GM18508 (cell line): ENCODE measurements around the gene MGMT.

ENCODE experiments used
- ATAC-seq: cut with Tn5 transposase; IDR thresholded peaks from one replicate; pipeline ENCODE4 v1.9.1; 2021; ENCODE audit warnings: moderate number of reproducible peaks; ENCODE audit not compliant: insufficient read depth, unreplicated experiment

MGMT gene

DNA sequence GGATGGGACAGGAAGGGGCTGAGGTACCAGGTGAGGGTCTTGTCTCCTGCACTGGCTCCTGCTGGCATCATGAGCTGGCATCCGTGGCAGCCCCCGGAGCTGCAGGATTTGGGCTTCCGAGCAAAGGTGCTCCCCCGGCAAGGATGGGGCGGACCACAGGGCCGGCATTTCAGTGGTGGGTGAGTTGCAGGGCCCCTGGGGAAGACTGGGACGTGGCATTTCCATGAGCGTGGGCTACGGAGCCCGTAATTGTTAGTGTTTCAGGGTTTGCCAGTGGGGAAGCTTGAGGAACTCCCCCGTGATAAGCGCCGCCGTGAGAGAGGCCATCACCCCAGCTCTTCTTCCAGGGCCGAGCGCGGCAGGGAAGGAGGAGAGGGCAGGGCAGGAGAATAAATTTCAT lies 235.6 kb downstream of the MGMT start:
- ATAC-seq: no peak

DNA sequence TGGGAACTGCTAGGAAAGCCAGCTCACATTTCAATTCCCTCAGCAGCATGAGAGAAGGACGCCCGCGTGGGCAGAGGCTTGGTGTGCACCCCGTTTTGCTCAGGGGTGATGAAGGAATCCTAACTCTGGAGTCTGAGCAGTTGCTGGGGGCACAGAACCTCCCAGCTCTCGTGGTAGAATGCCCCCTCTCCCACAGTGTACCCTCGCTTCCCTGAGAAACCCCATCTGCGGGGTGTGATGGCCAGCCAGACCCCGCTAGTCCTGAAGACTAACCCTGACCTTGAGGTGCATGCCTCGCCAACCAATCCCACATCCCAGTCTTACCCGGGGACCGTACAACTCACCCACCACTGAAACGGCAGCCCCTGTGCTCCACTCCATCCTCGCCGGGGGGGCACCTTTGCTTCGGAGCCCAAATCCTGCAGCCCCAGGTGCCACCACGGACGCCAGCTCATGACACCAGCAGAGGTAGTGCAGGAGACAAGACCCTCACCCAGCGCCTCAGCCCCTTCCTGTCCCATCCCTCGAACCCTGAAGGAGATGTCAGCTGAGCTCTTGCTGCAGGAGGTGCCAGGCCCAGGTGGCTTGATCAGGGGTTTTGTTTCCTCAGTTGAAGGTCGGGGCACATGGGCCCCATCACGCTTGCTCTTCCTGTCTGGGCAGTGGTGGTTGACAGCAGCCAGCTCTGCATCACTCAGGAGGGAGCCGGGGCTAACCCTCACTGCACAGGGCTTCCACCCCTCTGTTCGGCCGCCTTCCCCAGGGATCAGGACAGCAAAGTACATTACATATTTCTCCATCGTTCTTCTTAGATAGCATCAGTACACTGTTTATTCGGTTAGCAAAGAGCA lies 236.5 kb downstream of the MGMT start:
- ATAC-seq: no peak

DNA sequence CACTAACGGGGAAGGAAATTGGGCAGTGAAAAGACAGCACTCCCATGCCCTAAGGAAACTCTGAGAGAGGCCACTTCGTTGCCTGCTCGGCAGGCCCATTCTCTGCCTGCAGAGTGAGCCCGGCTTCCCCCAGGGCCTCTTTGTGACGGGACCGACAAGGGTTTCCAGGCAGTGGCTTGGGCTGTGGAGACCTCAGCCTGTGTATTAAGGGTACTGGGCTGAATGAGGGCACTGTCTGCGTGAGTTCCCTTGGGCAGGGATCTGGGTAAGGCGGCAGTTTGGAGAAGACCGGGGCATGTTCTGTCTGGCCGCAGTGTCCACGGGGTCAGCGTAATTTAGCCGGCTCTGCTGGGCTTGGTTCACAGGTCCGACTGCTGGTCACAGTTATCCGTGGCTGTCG lies 237.2 kb downstream of the MGMT start:
- ATAC-seq: no peak

DNA sequence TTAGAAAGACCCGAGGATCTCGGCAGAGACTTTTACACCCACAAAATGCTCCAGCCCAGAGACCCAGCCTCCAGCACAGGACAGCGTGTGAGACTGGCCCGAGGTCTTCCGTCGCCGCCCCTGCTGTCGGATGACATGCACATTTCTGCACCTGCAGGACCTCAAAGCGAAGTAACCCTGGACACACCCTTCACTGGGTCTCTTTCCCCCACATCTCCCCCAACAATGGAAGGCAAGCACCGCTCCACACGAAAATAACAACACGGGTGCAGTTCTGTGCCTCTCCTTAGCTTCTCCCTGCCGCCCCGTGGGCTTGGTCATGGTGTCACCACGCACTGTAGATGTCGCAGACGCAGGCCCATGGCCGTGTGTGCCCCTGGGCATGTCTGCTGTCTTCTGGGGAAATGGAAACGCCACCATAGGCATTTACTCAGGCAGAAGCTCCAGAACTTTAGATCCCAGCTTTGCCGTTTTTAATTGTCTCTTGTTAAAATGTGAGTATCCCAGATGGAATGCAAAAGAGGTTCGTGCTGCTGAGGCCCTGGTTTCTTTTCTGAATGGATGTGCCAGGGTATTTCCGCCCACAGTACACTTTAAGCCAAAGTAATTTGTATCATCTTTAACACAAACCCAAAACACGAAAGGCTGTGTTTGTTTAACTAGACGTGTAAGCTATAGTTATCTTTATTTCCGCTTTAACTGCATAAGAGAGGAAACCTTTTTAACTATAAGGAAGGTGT lies 237.9 kb downstream of the MGMT start:
- ATAC-seq: no peak

DNA sequence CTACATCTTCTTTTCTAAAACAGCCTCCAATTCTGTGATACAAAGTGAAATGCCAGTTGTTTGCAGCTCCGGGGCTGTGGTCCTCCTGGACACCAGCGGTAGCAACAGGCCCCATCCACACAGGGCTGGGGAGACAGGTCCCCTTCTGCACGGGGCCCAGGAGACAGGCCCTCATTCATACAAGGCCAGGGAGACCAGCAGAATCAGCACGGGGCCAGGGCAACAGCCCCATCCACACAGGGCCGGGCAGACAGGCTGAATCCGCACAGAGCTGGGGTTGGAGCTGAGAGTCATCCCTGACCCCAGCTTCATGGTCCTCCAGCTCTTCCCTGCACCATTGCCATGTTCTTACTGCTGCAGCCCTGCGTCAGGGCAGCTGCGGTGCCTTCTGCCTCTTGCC lies 238.6 kb downstream of the MGMT start:
- ATAC-seq: no peak

DNA sequence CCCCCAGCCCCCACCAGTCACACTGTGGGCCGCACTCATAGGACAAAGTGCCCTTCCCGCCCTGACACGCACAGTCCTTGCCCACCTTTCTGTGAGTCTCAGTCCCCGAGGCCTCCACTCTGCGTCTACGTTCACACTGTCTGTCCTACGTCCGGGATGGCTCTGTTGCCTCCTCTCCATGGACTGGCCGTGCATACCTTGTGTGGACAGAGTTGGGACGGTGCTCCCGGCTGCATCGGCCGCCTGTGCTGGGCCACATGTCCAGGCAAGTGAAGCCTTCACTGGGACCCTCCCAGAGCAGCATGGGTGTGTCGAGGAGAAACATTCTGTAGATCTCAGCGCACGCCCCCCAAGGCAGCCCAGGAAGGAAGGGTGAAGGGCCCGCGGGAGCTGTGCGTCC lies 239.0 kb downstream of the MGMT start:
- ATAC-seq: no peak

DNA sequence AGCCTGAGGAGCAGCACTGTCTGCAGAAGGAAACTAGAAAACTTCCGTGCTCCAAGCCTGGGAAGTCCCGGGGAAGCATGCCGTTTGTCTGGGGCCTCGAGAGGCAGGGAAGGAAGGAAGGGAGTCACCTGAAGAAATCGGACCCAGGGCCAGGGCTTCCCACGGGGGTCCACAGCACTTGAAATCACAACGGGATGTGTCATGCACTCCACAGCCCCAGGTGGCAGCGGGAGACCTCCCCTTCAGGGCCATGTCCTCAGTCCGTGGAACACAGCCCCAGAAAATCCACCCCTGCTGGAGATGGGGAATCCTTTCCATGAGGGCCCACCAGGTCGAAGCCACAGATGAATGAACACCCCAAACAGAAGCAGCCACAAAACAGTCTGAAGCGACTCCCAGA lies 239.5 kb downstream of the MGMT start:
- no peak for ATAC-seq

DNA sequence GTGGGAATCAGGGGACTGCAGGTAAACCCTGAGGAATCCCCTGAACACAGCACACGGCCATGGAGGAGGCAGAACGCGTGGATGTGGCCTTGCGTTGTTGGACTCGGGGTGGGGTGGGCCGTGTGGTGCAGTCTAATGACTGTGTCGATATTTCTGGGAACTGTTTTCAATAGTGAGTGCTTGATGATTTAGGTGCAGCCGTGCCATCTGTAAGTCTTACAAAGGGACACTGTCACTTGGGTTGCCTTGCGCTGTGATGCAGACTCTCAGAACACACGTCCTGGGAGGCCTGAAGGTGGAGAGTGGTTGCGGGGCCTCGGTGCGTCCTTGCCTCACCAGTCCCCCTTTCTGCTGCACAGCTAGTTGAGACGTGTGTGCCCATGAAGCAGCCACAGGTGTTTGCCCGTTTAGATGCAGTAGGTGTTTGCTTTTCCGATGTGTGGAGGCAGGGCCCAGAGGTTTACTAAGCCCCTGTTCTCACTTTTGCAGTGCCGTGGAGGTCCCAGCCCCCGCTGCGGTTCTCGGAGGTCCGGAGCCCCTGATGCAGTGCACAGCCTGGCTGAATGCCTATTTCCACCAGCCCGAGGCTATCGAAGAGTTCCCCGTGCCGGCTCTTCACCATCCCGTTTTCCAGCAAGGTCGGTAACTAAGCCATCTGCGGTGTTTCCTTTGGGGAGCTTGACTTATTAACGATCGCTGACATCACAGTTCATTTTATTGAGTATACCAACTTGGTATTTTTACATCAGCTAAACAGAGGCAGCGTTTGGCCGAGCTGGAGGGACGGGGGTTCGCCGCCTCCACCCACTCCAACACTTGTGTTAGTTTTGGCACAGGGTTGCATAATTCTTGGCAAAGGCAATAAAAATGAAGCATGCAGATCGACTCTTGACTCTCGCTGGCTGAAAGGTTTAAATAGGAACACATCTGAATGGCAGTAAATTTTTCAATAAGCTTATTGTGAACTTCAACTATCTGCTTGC lies 240.7 kb downstream of the MGMT start:
- no peak for ATAC-seq

DNA sequence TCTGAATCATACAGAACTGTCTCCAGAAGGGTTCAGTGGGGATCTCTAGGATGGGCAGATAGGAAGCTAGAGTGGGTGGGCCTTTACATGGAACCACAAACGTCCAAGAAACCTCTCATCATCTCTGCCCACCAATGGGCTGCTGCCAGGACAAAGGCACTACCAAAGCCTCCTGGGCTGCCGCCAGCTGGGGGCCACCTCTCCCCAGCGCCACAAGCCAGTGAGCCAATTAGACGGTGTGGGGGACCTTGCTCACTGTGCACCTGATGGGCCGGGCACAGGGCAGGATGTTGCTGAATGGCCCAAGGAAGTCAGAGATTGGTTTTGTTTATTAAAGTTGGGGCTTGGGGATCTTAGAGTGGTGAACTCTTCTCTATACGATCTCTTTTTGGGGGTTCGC lies 242.1 kb downstream of the MGMT start:
- no peak for ATAC-seq

DNA sequence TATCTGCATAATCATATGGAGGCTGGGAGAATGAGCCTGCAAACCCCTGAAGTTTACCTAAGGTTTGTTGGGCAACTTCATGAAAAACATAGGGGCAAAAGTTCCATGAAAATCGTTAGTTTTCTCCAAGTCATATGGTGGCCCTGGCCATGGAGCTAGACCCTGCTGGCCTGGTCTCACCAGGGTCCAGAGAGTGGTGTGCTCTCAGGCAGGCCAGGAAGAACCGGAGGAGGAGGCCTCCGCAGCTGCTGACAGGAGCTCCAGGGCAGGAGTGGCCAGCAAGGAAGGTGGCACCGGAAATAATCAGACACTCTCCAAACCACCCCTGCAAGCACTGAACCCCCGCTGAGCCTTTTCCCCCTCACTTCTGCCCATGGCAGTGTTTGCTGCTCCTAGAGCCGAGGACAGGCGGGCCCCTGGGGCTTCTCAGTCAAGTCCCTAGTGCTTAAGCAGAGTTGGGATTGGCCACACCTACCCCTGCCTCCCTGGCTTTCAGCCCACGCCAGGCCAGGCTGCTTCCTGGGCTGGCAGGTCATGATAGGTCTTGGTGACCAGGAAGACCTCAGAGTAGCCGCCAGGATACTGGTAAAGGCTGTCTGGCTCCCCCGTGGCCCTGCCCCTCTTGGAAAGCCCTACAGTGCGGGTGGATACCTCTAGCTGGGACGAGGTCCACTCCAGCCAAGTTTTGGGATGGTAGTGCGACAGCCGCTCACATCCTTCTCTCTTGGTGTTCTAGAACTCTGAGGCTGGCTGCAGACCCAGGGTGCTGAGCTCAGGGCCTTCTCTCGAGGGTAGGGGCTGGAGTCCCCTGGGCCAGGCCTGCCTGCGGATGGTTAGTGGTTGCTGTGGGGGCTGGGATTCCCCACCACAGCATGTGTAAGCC lies 242.8 kb downstream of the MGMT start:
- no peak for ATAC-seq

DNA sequence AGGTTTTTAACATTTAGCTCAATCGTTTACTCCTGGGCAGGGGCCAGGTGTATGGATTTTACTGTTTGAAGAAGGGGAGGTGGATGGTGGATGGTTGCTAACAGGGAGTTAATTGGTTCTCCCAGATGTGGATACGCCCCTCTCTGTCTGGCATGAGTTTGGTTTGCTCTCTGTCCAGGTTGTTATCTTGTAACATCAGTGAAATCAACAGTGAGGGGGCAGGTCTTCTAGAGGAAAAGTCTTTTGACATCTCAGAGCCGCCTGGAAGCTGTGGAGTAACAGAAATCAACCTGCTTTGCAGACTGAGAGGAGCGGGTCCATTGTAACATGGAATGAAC lies 243.4 kb downstream of the MGMT start:
- ATAC-seq: no peak

DNA sequence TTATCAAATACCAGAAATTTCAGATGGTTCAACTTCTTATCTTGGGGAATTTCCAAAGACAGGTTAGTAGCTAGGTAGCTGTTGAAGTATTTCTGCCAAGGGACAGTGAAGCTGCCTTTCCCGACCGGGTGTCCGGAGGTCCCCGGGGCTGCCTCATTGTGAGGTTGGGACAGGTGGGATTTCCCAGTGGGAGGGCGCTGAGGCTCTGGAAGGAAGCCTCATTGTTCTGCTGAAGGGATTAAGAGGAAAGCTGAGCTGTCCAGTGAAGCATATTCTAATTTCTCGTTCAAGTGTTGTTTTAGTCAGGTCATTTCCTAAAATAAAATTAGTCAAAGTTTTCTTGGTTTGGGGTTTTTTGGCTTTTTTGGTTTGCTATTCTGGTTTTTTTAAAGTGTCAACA lies 244.2 kb downstream of the MGMT start:
- no peak for ATAC-seq

DNA sequence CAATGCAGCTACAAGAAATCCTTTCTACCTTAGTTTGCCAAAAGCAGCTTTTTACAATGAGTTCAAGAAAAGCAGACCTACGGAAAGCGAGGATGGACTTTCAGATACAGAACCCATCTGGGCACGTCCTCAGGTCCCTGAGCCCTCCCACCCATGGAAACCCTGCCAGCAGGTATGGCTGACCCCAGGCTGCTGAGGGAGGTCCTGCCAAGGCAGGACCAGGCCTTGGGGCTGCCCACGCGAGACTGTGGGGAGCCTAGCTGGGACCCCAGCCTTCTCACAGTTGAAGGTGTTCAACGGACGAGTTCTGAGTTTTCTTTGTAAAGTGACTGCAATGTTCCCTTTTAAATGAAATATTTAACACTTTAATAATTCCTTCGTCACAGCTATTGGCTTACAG lies 245.0 kb downstream of the MGMT start:
- no peak for ATAC-seq

DNA sequence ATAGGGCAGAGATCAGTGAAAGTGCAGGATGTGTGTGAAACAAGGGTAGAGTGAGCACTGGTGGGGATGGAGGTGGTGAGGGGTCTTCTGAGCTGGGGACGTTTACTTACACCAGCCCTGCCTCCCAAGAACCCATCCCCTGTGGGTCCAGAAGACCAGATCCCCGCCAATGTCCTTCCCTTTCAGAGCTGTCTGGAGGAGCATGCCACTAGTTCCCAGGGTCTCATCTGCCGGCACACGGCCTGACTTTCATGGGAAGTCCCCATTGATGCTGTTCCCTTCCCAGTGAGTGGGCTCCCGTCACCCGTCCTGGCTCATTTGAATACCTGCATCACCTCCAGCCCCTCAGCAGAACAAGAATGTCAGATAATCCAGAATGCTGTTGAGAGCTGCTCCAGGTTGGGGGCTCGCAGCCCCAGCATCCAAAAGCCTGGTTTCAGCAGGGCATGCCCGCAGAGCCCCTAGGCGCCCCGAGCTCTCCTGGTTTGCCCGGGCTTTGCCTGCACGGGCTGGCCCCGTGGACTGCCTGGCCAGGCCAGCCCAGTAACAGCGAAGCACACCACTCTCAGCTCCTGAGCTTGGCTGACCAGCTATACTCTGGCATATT lies 246.7 kb downstream of the MGMT start:
- ATAC-seq: no peak

DNA sequence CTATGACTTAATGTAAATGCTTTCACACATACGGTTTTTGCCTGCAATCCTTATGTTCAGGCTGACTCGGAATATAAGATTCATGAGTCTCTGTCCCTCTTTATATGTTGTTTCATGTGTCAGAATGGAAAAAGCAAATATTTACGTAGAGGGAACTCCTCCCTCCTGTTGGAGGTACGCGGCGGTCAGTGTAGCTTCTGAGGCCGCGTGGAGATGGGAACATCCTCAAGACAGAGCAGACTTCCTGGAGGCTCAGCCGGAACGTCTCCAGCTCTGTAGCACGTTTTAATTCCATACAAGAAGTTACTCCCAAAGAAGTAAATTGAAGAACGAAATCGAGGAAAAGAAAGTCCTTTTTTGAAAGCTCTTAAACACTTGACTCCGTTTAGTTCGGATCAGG lies 248.8 kb downstream of the MGMT start:
- ATAC-seq: no peak

DNA sequence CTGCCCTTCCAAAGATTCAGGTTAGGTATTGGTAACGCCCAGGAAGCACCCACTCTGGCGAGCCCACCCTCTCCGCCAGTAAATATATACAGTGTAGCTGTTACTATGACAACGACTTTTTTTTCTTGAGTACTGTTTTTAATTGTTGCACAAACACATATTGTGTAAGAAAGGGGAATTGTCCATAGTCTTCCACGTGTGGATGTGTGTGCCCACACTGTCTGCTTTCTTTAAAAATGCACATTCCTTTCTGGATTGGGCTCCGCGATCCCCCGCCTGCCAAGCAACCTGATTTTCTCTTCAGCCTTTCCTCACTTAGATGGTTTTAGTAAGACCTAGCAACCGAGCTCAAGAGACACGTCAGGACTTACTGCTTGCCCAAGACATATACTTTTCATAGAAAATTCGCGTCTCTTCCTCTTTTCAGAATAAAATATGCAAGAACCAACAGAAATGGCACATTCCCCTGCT lies 249.2 kb downstream of the MGMT start:
- no peak for ATAC-seq

DNA sequence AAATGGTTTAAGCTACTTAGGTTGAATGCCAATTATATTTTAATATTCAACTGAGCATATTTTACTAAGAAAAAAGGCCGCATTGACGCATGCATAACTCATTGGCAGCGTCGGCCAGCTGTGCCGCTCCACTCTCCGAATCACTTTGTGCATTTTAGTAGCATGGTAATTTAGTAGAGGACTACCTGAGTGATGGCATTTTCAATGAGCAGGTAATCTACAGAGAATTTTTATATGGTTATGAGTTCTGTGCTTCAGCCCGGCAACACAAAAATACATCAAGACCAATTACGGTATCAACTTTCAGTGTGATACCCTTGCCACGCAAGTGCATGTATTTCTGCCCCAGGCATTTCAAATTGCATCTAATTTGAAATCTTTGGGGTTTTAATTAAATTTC lies 249.8 kb downstream of the MGMT start:
- no peak for ATAC-seq

DNA sequence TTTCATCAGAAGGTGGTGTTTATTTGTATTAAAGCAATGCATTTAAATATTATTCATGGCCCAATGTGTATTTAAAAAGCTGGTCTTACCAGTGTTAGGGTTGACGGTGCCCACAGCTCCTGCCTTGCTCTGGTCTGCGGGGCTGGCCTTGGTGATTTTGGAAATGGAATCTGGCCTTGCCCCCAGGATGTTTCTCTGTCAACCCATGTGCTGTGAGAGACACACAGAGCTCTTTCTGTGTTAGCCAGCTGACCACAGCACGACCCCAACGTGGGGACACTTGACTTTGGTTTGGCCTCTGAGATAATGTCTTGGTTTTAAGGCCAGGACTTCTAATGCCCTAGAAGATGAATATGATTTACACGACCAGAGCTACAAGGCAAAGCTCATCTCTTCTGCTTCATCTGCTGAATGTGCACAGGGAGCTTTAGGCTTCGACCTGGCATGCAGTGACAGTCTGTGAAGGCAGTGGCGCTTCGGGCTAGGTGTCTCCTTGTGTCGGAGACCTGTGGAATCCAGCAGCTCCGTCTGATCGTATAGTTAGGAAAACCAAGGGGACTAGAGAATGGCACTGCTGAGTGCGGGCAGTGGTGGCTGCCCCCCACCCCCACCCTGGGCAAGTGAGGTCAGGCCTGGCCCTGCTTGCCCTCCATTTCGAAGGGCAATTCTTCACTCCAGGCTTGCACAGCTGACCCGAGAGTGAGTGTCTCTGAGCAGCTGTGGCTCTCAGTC lies 250.9 kb downstream of the MGMT start:
- no peak for ATAC-seq
